ENCODE results near the gene PTPRO.

PTPRO gene

GRCh38 chr12:15458008-15458407, 135.7 kb downstream of the PTPRO start:
- Histone ChIP-seq H3K36me3 (ENCODE audit: insufficient read depth, low read depth, low read length) (no peaks in the 10 kb centered on the region), H3K9me3 (ENCODE audit: insufficient read depth, low read depth, low read length) (peaks cover 23% of the 10 kb centered on the region), H3K4me1 (ENCODE audit: insufficient read depth, low read length) (no peaks in the 10 kb centered on the region), H3K4me3 (ENCODE audit: low read length) (no peak overlapping the region), H3K27ac (ENCODE audit: low read length) (no peak overlapping the region), H3K9ac (ENCODE audit: low read depth, low read length) (no peak overlapping the region), H3K27me3 (ENCODE audit: insufficient read depth, low read length) (no peaks in the 10 kb centered on the region)

- H3K4me3 ChIP-seq (ENCODE audit: low read length) = no peak overlapping the region
- H3K4me1 ChIP-seq (ENCODE audit: insufficient read depth, low read length) = no peaks in the 10 kb centered on the region
- no peak overlapping the region for H3K9ac ChIP-seq (ENCODE audit: low read depth, low read length)
- H3K9me3 ChIP-seq (ENCODE audit: insufficient read depth, low read depth, low read length) = no peaks in the 10 kb centered on the region
- no peaks in the 10 kb centered on the region for H3K36me3 ChIP-seq (ENCODE audit: insufficient read depth, low read depth, low read length)
- H3K27me3 ChIP-seq (ENCODE audit: insufficient read depth, low read length) = no peaks in the 10 kb centered on the region
- H3K27ac ChIP-seq (ENCODE audit: low read length) = no peak overlapping the region
Measured at GRCh38 chr12:15468911-15469310, 146.6 kb downstream of the PTPRO start.

- no peaks in the 10 kb centered on the region for H3K4me1 ChIP-seq (ENCODE audit: insufficient read depth, low read length)
- H3K4me3 ChIP-seq (ENCODE audit: low read length) = no peak overlapping the region
- H3K36me3 ChIP-seq (ENCODE audit: insufficient read depth, low read depth, low read length) = no peaks in the 10 kb centered on the region
- H3K9me3 ChIP-seq (ENCODE audit: insufficient read depth, low read depth, low read length) = no peaks in the 10 kb centered on the region
- H3K27me3 ChIP-seq (ENCODE audit: insufficient read depth, low read length) = no peaks in the 10 kb centered on the region
- H3K27ac ChIP-seq (ENCODE audit: low read length) = no peak overlapping the region
- H3K9ac ChIP-seq (ENCODE audit: low read depth, low read length) = no peak overlapping the region
Measured at GRCh38 chr12:15469356-15469755, 147.0 kb downstream of the PTPRO start.

- no peak overlapping the region for H3K4me3 ChIP-seq (ENCODE audit: low read length)
- H3K27ac ChIP-seq (ENCODE audit: low read length) = no peak overlapping the region
- H3K9me3 ChIP-seq (ENCODE audit: insufficient read depth, low read depth, low read length) = no peaks in the 10 kb centered on the region
- H3K4me1 ChIP-seq (ENCODE audit: insufficient read depth, low read length) = no peaks in the 10 kb centered on the region
- H3K36me3 ChIP-seq (ENCODE audit: insufficient read depth, low read depth, low read length) = no peaks in the 10 kb centered on the region
- H3K27me3 ChIP-seq (ENCODE audit: insufficient read depth, low read length) = no peaks in the 10 kb centered on the region
- H3K9ac ChIP-seq (ENCODE audit: low read depth, low read length) = no peak overlapping the region
Measured at GRCh38 chr12:15472036-15472435, 149.7 kb downstream of the PTPRO start.

- H3K4me1 ChIP-seq (ENCODE audit: insufficient read depth, low read length) = no peaks in the 10 kb centered on the region
- no peak overlapping the region for H3K9ac ChIP-seq (ENCODE audit: low read depth, low read length)
- H3K9me3 ChIP-seq (ENCODE audit: insufficient read depth, low read depth, low read length) = no peaks in the 10 kb centered on the region
- H3K27me3 ChIP-seq (ENCODE audit: insufficient read depth, low read length) = no peaks in the 10 kb centered on the region
- no peak overlapping the region for H3K27ac ChIP-seq (ENCODE audit: low read length)
- H3K36me3 ChIP-seq (ENCODE audit: insufficient read depth, low read depth, low read length) = no peaks in the 10 kb centered on the region
- H3K4me3 ChIP-seq (ENCODE audit: low read length) = no peak overlapping the region
Measured at GRCh38 chr12:15474766-15475165, 152.5 kb downstream of the PTPRO start.

GRCh38 chr12:15477761-15478160, 155.5 kb downstream of the PTPRO start:
- H3K4me1 ChIP-seq (ENCODE audit: insufficient read depth, low read length) = no peaks in the 10 kb centered on the region

GRCh38 chr12:15481846-15482245, 159.5 kb downstream of the PTPRO start:
- no peak overlapping the region for H3K27ac ChIP-seq (ENCODE audit: low read length)
- H3K9me3 ChIP-seq (ENCODE audit: insufficient read depth, low read depth, low read length) = no peaks in the 10 kb centered on the region
- no peaks in the 10 kb centered on the region for H3K27me3 ChIP-seq (ENCODE audit: insufficient read depth, low read length)
- H3K4me1 ChIP-seq (ENCODE audit: insufficient read depth, low read length) = no peaks in the 10 kb centered on the region
- H3K9ac ChIP-seq (ENCODE audit: low read depth, low read length) = no peak overlapping the region
- H3K36me3 ChIP-seq (ENCODE audit: insufficient read depth, low read depth, low read length) = no peaks in the 10 kb centered on the region
- no peak overlapping the region for H3K4me3 ChIP-seq (ENCODE audit: low read length)

More at GRCh38 chr12:15477761-15478160, 155.5 kb downstream of the PTPRO start:
- no peaks in the 10 kb centered on the region for H3K9me3 ChIP-seq (ENCODE audit: insufficient read depth, low read depth, low read length)
- H3K36me3 ChIP-seq (ENCODE audit: insufficient read depth, low read depth, low read length) = no peaks in the 10 kb centered on the region
- H3K4me3 ChIP-seq (ENCODE audit: low read length) = no peak overlapping the region
- no peak overlapping the region for H3K9ac ChIP-seq (ENCODE audit: low read depth, low read length)
- no peaks in the 10 kb centered on the region for H3K27me3 ChIP-seq (ENCODE audit: insufficient read depth, low read length)
- H3K27ac ChIP-seq (ENCODE audit: low read length) = no peak overlapping the region

- Histone ChIP-seq H3K36me3 (ENCODE audit: insufficient read depth, low read depth, low read length) (no peaks in the 10 kb centered on the region), H3K27ac (ENCODE audit: low read length) (no peak overlapping the region), H3K4me3 (ENCODE audit: low read length) (no peak overlapping the region), H3K9me3 (ENCODE audit: insufficient read depth, low read depth, low read length) (no peaks in the 10 kb centered on the region), H3K9ac (ENCODE audit: low read depth, low read length) (no peak overlapping the region), H3K27me3 (ENCODE audit: insufficient read depth, low read length) (no peaks in the 10 kb centered on the region), H3K4me1 (ENCODE audit: insufficient read depth, low read length) (no peaks in the 10 kb centered on the region)
Measured at GRCh38 chr12:15485466-15485865, 163.2 kb downstream of the PTPRO start.

GRCh38 chr12:15486859-15487258, 164.6 kb downstream of the PTPRO start:
- Histone ChIP-seq H3K9ac (ENCODE audit: low read depth, low read length) (no peak overlapping the region), H3K36me3 (ENCODE audit: insufficient read depth, low read depth, low read length) (no peaks in the 10 kb centered on the region), H3K27me3 (ENCODE audit: insufficient read depth, low read length) (no peaks in the 10 kb centered on the region), H3K9me3 (ENCODE audit: insufficient read depth, low read depth, low read length) (no peaks in the 10 kb centered on the region), H3K4me1 (ENCODE audit: insufficient read depth, low read length) (no peaks in the 10 kb centered on the region), H3K4me3 (ENCODE audit: low read length) (no peak overlapping the region), H3K27ac (ENCODE audit: low read length) (no peak overlapping the region)

- no peaks in the 10 kb centered on the region for H3K9me3 ChIP-seq (ENCODE audit: insufficient read depth, low read depth, low read length)
- H3K4me1 ChIP-seq (ENCODE audit: insufficient read depth, low read length) = no peaks in the 10 kb centered on the region
- H3K27ac ChIP-seq (ENCODE audit: low read length) = no peak overlapping the region
- H3K9ac ChIP-seq (ENCODE audit: low read depth, low read length) = no peak overlapping the region
- H3K4me3 ChIP-seq (ENCODE audit: low read length) = no peak overlapping the region
- no peaks in the 10 kb centered on the region for H3K27me3 ChIP-seq (ENCODE audit: insufficient read depth, low read length)
- no peaks in the 10 kb centered on the region for H3K36me3 ChIP-seq (ENCODE audit: insufficient read depth, low read depth, low read length)
Measured at GRCh38 chr12:15488481-15488880, 166.2 kb downstream of the PTPRO start.

- Histone ChIP-seq H3K36me3 (ENCODE audit: insufficient read depth, low read depth, low read length) (no peaks in the 10 kb centered on the region), H3K27me3 (ENCODE audit: insufficient read depth, low read length) (no peaks in the 10 kb centered on the region)
Measured at GRCh38 chr12:15494329-15495046, 172.2 kb downstream of the PTPRO start.

GRCh38 chr12:15495746-15496145, 173.4 kb downstream of the PTPRO start:
- no peaks in the 10 kb centered on the region for H3K4me1 ChIP-seq (ENCODE audit: insufficient read depth, low read length)
- no peaks in the 10 kb centered on the region for H3K36me3 ChIP-seq (ENCODE audit: insufficient read depth, low read depth, low read length)
- H3K4me3 ChIP-seq (ENCODE audit: low read length) = no peak overlapping the region
- H3K27ac ChIP-seq (ENCODE audit: low read length) = no peak overlapping the region
- H3K9me3 ChIP-seq (ENCODE audit: insufficient read depth, low read depth, low read length) = no peaks in the 10 kb centered on the region
- H3K9ac ChIP-seq (ENCODE audit: low read depth, low read length) = no peak overlapping the region
- no peaks in the 10 kb centered on the region for H3K27me3 ChIP-seq (ENCODE audit: insufficient read depth, low read length)

More at GRCh38 chr12:15494329-15495046, 172.2 kb downstream of the PTPRO start:
- no peak overlapping the region for H3K4me3 ChIP-seq (ENCODE audit: low read length)
- H3K9ac ChIP-seq (ENCODE audit: low read depth, low read length) = no peak overlapping the region
- H3K27ac ChIP-seq (ENCODE audit: low read length) = no peak overlapping the region
- H3K9me3 ChIP-seq (ENCODE audit: insufficient read depth, low read depth, low read length) = no peaks in the 10 kb centered on the region
- H3K4me1 ChIP-seq (ENCODE audit: insufficient read depth, low read length) = no peaks in the 10 kb centered on the region

Data from iPS-20b (cell line).